H9 (cell line): ENCODE measurements around the gene SH2D6. TPM values are rescaled to one million over a fixed set of nuclear protein-coding genes. Genes with fewer than 3 reads are reported as not detected.

ENCODE experiments used
- DNase-seq: peaks from one replicate; pipeline ENCODE4 v3.0.0-alpha.2; 2017
- H2AFZ ChIP-seq: one replicate; pipeline ENCODE4 v1.6.1; 2013; ENCODE audit warnings: mild to moderate bottlenecking, low read length, control low read depth, moderate library complexity
- H2AK5ac ChIP-seq: 2 replicates; pipeline ENCODE4 v1.6.1; 2013; ENCODE audit warnings: low read length, control low read depth, mixed read lengths; ENCODE audit not compliant: insufficient read length
- H2BK120ac ChIP-seq: one replicate; pipeline ENCODE4 v1.6.1; 2013; ENCODE audit warnings: low read depth, mild to moderate bottlenecking, low read length, control low read depth, inconsistent platforms; ENCODE audit not compliant: poor library complexity, severe bottlenecking
- H2BK12ac ChIP-seq: 2 replicates; pipeline ENCODE4 v1.6.1; 2013; ENCODE audit warnings: low read length, control low read depth, mixed read lengths, low read depth; ENCODE audit not compliant: insufficient read length
- H2BK15ac ChIP-seq: 2 replicates; pipeline ENCODE4 v1.6.1; 2013; ENCODE audit warnings: low read depth, low read length, control low read depth
- H2BK20ac ChIP-seq: one replicate; pipeline ENCODE4 v1.6.1; 2013; ENCODE audit warnings: low read depth, mild to moderate bottlenecking, low read length, control low read depth, inconsistent platforms; ENCODE audit not compliant: poor library complexity, severe bottlenecking
- H2BK5ac ChIP-seq: 2 replicates; pipeline ENCODE4 v1.6.1; 2013; ENCODE audit warnings: low read length, control low read depth, mixed read lengths; ENCODE audit not compliant: insufficient read length
- H3K14ac ChIP-seq: 2 replicates; pipeline ENCODE4 v1.6.1; 2013; ENCODE audit warnings: low read length, control low read depth; ENCODE audit not compliant: insufficient read depth
- H3K18ac ChIP-seq: 2 replicates; pipeline ENCODE4 v1.6.1; 2013; ENCODE audit warnings: low read depth, mild to moderate bottlenecking, mixed read lengths, low read length, control low read depth; ENCODE audit not compliant: insufficient read length
- H3K23ac ChIP-seq: 2 replicates; pipeline ENCODE4 v1.6.1; 2013; ENCODE audit warnings: low read length, control low read depth, mixed read lengths, low read depth; ENCODE audit not compliant: insufficient read length
- H3K23me2 ChIP-seq: 2 replicates; pipeline ENCODE4 v1.6.1; 2013; ENCODE audit warnings: low read depth, mild to moderate bottlenecking, mixed read lengths, low read length, control low read depth; ENCODE audit not compliant: insufficient read length, poor library complexity, severe bottlenecking
- H3K27ac ChIP-seq: 2 replicates; pipeline ENCODE4 v1.5.1; 2013; ENCODE audit warnings: low read length, control low read depth, mixed read lengths, low read depth; ENCODE audit not compliant: insufficient read length
- H3K27me3 ChIP-seq: 2 replicates; pipeline ENCODE4 v1.6.1; 2013; ENCODE audit warnings: low read length, control low read depth, inconsistent platforms; ENCODE audit not compliant: insufficient read depth
- H3K4ac ChIP-seq: 2 replicates; pipeline ENCODE4 v1.6.1; 2013; ENCODE audit warnings: low read depth, mild to moderate bottlenecking, control low read depth, inconsistent platforms, low read length, moderate library complexity
- H3K4me1 ChIP-seq: 2 replicates; pipeline ENCODE4 v1.6.1; 2013; ENCODE audit warnings: low read length, control low read depth, inconsistent platforms; ENCODE audit not compliant: insufficient read depth
- H3K4me2 ChIP-seq: 2 replicates; pipeline ENCODE4 v1.6.1; 2013; ENCODE audit warnings: low read length, control low read depth, mixed read lengths; ENCODE audit not compliant: insufficient read length, insufficient read depth
- H3K56ac ChIP-seq: 2 replicates; pipeline ENCODE4 v1.6.1; 2013; ENCODE audit warnings: low read depth, mild to moderate bottlenecking, mixed read lengths, low read length, control low read depth; ENCODE audit not compliant: insufficient read length
- H3K79me1 ChIP-seq: 2 replicates; pipeline ENCODE4 v1.6.1; 2013; ENCODE audit warnings: low read depth, mild to moderate bottlenecking, moderate library complexity, low read length, control low read depth, inconsistent platforms; ENCODE audit not compliant: insufficient read depth, poor library complexity, severe bottlenecking
- H3K79me2 ChIP-seq: 2 replicates; pipeline ENCODE4 v1.6.1; 2013; ENCODE audit warnings: low read length, control low read depth, inconsistent platforms; ENCODE audit not compliant: insufficient read depth
- H3K9ac ChIP-seq: 2 replicates; pipeline ENCODE4 v1.6.1; 2013; ENCODE audit warnings: low read length, control low read depth, mixed read lengths; ENCODE audit not compliant: insufficient read length; ENCODE audit errors: extremely low read depth
- H3K9me3 ChIP-seq: one replicate; pipeline ENCODE4 v1.6.1; 2013; ENCODE audit warnings: low read depth, low read length, inconsistent platforms; ENCODE audit not compliant: control insufficient read depth
- H3T11ph ChIP-seq: one replicate; pipeline ENCODE4 v1.6.1; 2013; ENCODE audit warnings: mild to moderate bottlenecking, low read length, control low read depth, inconsistent platforms
- H4K20me1 ChIP-seq: one replicate; pipeline ENCODE4 v1.6.1; 2013; ENCODE audit not compliant: control insufficient read depth, insufficient read length, insufficient read depth
- H4K5ac ChIP-seq: 2 replicates; pipeline ENCODE4 v1.6.1; 2013; ENCODE audit warnings: low read depth, mild to moderate bottlenecking, mixed read lengths, low read length, control low read depth; ENCODE audit not compliant: insufficient read length
- H4K8ac ChIP-seq: replicated peaks from 2 replicates; pipeline ENCODE4 v1.6.1; 2013; ENCODE audit warnings: low read length, control low read depth, mixed read lengths, low read depth; ENCODE audit not compliant: insufficient read length
- H4K91ac ChIP-seq: 2 replicates; pipeline ENCODE4 v1.6.1; 2013; ENCODE audit warnings: low read depth, mild to moderate bottlenecking, moderate library complexity, mixed read lengths, low read length, control low read depth; ENCODE audit not compliant: insufficient read length
- H3K27ac Mint-ChIP-seq, 3 experiments: 2 replicates in 2 of 3; 3 replicates in 1 of 3; pipeline ENCODE4 v1.8.0; 2020 to 2021; ENCODE audit warnings: mixed read lengths in 3 of 3, mild to moderate bottlenecking in 1 of 3, moderate library complexity in 1 of 3
- H3K27me3 Mint-ChIP-seq: 2 replicates; pipeline ENCODE4 v1.8.0; 2021; ENCODE audit warnings: low read depth, mild to moderate bottlenecking, moderate library complexity, mixed read lengths
- H3K36me3 Mint-ChIP-seq, 3 experiments: 2 replicates in 2 of 3; 3 replicates in 1 of 3; pipeline ENCODE4 v1.8.0; 2020 to 2021; ENCODE audit warnings: low read depth in 3 of 3, mixed read lengths in 3 of 3; ENCODE audit not compliant: insufficient read depth in 1 of 3
- H3K4me1 Mint-ChIP-seq, 2 experiments: 2 replicates each; pipeline ENCODE4 v1.8.0; 2020; ENCODE audit warnings: mixed read lengths in 2 of 2
- H3K4me3 Mint-ChIP-seq, 2 experiments: 2 replicates in 1 of 2; 3 replicates in 1 of 2; pipeline ENCODE4 v1.8.0; 2020 to 2021; ENCODE audit warnings: mild to moderate bottlenecking in 2 of 2, mixed read lengths in 2 of 2, moderate library complexity in 1 of 2
- H3K9me3 Mint-ChIP-seq, 2 experiments: 2 replicates in 1 of 2; 3 replicates in 1 of 2; pipeline ENCODE4 v1.8.0; 2020; ENCODE audit warnings: mild to moderate bottlenecking in 2 of 2, mixed read lengths in 2 of 2, moderate library complexity in 1 of 2
- CTCF ChIP-seq: fragments of 200-600 bp; sonication (generic); conservative IDR thresholded peaks from 3 replicates; pipeline ENCODE4 v1.8.0; 2021; ENCODE audit warnings: antibody characterized with exemption, mild to moderate bottlenecking
- WGBS: extraction: QIAGEN DNeasy Blood & Tissue Kit; methylation state at CpG from one replicate; pipeline ENCODE4 v1.1.7; 2013; ENCODE audit warnings: missing lambda C conversion rate, low lambda C conversion rate, mixed read lengths; ENCODE audit not compliant: insufficient read length; ENCODE audit errors: extremely low coverage; 5-methylcytosine and 5-hydroxymethylcytosine counted together
- total RNA-seq: library from RNA; stranded (reverse); gene quantifications from 2 replicates; pipeline ENCODE4 v1.2.1, GENCODE V29; 2021

The SH2D6 gene
- total RNA-seq, 1 experiment from 2014 or later = 0.61 TPM

GRCh38 chr2:85414761-85415553, 3.6 kb upstream of the SH2D6 start:
- Histone ChIP-seq H2BK20ac (no peak overlapping the region), H2BK5ac (no peak overlapping the region), H3K23me2 (peaks cover 14% of the 10 kb centered on the region), H3K9ac (no peak overlapping the region), H2AFZ (no peak overlapping the region), H3K79me1 (no peaks in the 10 kb centered on the region), H4K5ac (no peak overlapping the region), H3K18ac (no peak overlapping the region), H4K20me1 (no peaks in the 10 kb centered on the region), H2BK15ac (no peak overlapping the region), H3K4ac (no peak overlapping the region), H3T11ph (no peak overlapping the region), H3K4me1 (peaks cover 11% of the 10 kb centered on the region), H3K23ac (no peak overlapping the region), H3K79me2 (no peaks in the 10 kb centered on the region), H3K27me3 (no peaks in the 10 kb centered on the region), H2BK120ac (no peak overlapping the region), H3K4me2 (no peak overlapping the region), H4K8ac (no peak overlapping the region), H2AK5ac (no peak overlapping the region), H2BK12ac (no peak overlapping the region), H3K14ac (no peak overlapping the region), H3K9me3 (no peaks in the 10 kb centered on the region), H4K91ac (no peak overlapping the region), H3K56ac (no peak overlapping the region), H3K27ac (no peak overlapping the region)
- Mint-ChIP-seq H3K9me3 (no peaks in the 10 kb centered on the region), H3K27ac (no peak overlapping the region), H3K36me3 (no peaks in the 10 kb centered on the region), H3K27me3 (no peaks in the 10 kb centered on the region; the same call in none of the 2 replicates), H3K4me1 (peaks cover 30 to 32% of the 10 kb centered on the region in 2 experiments), H3K4me3 (peak overlapping the region in 1 of 2 experiments; percentile 44; a peak in 1 of 5 replicates)
- DNase-seq = no peak
- TF ChIP-seq CTCF = no peak
- no CpG with 5 or more reads among the region's 7 CpGs for WGBS
